NCI-H1417 treated with DMSO at 0.1 percent for 48 hours (cell line): ENCODE data around the gene PPM1F.
"Not testable (repeated sequence)": the region's sequence is repeated elsewhere in the genome, so short reads cannot be mapped to it uniquely, and the experiment has no call there.

ENCODE experiments used
- DNase-seq: peaks from one replicate; lab custom pipeline; 2025; lab: John Stamatoyannopoulos, UW

Gene PPM1F

DNA sequence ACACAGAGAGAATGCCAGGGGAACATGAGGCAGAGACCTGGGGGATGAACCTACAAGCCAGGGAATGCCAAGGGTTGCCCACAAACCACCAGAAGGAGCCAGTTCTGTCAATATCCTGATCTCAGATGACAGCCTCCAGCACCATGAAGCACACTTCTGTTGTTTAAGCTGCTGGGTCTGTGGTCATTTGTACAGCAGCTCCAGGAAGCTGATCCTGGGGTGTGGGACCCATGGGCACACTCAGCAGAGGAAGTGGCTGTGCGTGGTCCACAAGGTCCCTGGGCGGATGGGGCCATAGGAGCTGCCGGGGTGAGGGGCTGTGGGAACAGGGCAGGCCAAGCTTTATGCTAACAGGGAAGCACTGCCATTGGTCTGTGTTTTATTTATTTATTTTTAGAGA is 12.1 kb downstream of the PPM1F start:
- DNase-seq: no peak

DNA sequence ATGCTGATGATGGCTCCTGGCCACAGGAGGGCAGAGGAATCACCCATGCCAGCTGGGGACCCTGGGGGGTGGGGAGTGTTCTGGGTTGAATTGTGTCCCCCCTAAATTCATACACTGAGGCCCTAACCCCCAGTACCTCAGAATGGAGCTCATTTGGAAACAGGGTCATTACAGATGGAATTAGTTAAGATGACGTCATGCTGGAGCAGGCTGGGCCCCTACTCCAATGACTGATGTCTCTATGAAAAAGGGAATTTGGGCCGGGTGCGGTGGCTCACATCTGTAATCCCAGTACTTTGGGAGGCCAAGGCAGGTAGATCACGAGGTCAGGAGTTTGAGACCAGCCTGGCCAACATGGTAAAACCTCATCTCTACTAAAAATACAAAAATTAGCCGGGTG is 12.7 kb downstream of the PPM1F start:
- not testable (repeated sequence) for DNase-seq

DNA sequence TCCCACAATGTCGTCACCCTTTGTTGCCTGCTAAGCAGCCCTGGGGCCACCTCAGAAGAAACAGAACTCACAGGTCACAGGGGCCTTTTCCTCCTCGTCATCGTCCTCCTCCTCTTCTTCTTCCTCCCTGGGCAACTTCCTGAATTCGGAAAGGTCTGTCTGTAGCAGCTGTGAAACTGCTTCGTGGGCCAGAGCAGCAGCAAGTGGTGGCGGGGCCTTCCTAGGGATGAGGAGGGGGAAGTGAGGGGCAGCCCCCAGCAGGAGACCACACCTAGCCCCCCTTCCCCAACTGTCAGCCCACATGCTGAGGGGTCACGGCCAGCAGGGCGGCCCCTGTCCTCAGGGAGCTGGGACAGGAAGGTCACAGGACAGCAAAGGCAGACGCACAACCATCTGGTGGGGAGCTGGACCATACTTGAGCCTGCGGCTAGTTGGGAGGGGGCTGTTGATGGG is 13.2 kb downstream of the PPM1F start:
- DNase-seq: no peak

DNA sequence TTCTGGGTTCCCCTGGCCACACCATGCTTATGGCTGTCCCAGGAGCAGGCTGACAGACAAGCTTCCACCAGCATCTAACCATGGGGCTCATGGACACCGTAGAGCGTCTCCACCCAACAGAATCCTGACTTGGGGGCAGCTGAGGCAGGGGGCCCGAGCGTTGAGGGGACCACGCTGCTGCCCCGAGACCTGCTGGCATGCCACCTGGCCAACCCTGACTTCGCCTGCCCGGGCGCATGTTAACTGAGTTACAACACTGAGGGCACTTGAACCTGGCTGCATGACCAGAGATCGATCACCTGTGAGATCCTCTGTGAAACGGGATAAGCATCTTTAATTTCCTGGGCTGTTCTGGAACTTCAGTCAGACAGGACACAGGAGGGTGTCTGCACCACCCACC is 13.7 kb downstream of the PPM1F start:
- no peak for DNase-seq

DNA sequence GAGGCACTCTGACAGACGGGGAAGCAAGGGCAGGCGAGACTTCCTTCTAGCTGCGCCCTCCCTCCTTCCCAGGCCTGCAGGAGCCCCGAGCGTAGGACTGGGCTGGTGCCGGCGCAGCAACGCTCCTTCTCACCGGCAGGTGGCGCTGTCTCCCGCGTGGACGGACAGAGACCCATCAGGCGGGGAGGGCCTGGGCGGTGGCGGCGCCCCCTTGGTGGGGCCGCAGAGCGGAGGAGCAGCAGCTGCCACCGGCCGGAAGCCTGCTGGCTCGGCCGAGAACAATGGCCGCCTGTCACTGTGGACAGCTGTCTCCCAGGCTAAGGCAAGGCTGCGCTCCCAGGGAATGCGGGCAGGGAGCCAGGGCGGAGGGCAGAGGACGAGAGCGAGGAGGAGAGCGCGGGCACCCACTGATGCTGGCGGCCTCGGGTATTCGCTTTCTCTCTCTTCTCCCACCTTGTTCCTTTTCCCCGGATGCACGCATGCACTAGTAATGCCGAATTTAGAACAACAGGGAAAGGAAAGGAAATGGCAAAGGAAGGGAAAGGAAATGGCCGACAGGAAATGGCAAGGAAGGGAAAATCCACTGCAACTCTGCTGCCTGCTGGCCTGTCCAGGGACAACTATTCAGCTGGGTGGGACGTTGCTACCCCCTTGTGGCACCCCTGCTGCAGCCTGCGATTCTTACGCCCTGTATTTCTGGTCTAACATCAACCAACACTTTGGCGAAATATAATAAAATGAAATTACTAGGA is 14.4 kb downstream of the PPM1F start:
- peak; percentile 44 for DNase-seq

DNA sequence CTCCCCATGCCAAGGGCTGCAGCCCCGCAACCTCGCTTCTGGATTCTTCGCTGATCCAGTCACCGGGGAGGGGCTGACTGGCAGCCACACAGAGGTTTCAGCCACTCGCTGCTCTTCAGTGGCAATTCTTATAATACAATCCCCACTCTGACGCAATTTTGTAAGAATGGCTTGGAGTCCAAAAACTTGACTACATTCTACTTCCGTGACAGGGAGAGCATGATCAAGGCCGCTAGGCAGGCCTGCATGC is 14.9 kb downstream of the PPM1F start:
- DNase-seq: no peak

DNA sequence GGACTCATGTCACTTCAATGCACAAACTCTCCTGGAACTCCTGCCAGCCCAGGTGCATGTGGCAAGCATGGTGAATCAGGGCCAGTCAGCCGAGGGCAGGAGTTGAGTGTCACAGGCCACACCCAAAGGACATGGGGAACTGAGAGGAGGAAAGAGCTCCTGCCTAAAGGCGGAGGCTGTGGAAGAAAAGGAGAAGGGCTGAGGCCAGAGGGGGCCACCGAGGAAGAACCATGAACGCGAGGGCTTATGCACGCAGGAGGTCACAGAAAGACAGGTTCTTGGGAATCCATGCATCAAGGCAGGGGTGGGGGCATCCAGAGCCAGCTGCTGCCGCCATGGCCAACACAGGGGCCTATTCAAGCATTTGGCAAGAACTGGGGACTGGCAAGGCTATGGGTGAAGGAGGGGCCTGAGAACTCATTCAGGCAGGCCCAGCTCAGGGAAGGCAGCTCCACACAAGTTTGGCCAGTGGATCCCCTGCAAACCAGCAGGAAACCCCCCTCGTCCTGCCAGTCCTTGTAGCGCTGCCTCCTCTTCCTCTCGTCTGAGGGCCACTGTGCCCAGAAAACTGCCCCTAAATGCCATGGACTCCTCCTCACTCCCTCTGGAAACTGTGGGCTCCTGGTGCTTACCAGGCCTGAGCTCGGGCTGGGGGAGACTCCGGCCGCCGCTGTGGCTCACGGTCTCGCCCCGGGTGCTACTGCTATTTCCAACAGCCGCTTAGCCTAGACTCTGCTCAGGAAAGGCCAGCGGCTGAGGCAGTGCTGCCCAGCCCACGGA is 15.4 kb downstream of the PPM1F start:
- DNase-seq: no peak

DNA sequence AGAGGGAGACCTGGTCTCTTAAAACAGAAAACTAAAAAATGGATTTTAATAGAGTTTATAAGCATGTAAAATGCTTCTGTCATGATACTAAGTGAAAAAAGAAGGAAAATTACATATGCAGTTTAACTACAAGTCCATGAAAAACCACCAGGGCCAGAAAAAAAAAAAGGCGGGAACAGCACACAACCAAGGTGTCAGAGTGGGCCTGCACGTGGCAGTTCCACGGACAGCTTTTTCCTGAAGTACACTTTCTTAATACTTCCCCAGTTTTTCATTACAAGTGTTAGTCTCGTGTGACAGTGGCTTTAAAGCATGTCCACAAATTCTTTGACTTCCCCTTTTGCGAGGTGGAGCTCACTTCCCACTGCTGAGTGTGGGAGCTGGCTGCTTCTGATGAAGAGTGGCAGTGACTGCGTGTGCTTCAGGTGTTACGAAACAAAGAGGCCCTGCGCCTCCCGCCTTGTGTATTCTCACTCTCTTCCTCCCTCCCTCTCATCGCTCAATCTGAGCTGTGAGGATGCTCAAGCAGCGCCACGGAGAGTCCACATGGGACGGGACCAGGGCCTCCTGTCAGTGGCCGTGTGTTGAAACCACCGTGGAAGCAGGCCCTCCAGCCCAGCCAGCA is 16.4 kb downstream of the PPM1F start:
- no peak for DNase-seq

DNA sequence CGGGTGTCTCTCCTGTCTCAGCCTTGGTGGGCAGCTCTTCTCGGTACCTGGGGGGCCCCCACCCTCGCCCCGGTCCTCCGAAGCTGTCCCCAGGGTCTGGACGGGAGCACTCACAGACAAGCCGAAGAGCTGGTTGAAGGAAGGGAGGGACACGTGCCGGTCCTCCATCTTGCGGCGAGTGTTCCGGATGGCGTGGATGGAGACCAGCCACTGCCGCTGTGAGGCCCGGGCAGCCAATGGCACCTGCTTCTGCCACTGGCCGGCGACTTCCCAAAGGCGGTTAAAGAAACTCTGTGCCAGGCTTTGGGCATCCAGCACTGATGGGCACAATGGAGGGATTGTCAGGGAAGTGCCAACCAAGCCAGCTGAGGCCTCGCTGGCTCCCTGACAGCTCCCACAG is 18.7 kb downstream of the PPM1F start:
- DNase-seq: no peak

DNA sequence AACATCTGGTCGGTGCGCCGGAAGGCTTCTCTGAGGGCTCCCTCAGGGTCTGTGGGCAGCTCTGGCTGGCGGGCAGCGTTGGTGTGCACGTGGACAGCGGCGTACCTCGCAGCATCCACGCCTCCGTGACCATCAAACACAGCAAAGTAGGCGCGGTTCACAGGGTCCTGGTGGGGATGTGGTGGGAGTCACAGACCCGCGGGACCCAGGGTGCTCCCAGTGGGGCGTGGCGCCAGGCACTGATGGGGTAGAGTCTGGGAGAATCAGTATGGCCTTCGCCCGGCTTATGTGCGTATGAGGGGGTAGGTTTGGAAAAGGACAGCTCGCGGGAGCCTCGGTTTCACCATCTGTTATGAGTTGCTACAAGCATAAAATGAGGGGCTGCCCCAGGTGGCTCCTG is 19.2 kb downstream of the PPM1F start:
- no peak for DNase-seq

DNA sequence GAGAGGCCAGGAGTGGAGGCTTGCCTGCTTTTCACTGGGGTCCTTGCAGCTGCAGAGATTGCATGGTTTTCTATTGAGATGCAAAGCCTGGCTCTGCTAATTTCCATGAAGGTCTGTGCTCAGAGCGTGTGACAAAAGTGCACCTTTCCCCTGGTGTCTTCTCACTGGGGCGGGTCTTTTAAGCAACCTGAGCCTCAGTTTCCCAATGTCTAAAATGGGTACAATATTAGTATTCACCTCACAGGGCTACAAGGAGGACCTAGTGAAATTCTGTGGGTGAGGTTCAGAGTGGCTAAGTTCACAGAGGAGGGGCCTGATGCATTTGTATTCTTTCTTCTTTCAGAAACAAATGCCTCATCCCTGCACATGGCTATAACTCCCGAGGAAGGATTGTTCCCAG is 20.3 kb downstream of the PPM1F start:
- no peak for DNase-seq

DNA sequence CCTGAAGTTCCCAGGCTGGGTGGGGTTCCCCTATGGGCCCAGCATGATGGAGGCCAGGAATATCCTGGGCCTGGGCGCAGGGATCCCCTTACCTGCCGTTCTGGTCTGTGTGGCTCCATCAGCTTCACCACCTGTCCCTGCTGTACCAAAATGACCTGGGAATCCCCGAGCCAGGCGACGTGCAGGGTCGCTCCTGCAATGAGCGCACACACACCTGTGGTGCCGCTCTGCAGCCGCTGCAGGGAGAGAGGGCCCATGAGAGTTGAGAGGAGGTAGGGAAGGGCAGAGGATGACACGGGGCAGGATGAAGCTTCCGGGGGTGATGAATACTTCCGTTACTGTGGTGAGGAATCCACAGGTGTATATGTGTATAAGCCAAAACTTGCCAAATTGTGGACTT is 21.6 kb downstream of the PPM1F start:
- no peak for DNase-seq

DNA sequence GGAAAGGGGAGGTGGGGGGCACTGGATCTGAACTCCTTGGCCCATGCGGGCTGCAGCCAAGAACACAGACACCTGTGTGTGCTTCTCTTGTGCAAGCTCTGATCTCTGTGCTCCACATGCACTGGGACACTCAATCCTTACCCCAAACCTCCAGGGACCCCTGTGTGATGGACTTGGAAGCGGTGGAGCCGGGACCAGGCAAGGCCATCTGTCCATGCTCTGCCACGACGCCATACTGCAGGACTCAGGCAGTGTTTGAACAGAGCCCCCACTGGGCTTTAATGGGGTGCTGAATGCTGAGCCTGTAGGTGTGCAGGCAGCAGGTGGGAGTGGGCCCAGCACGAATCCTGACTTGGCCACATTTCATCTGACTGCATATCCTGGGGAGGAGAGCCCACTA is 23.4 kb downstream of the PPM1F start:
- DNase-seq: no peak

DNA sequence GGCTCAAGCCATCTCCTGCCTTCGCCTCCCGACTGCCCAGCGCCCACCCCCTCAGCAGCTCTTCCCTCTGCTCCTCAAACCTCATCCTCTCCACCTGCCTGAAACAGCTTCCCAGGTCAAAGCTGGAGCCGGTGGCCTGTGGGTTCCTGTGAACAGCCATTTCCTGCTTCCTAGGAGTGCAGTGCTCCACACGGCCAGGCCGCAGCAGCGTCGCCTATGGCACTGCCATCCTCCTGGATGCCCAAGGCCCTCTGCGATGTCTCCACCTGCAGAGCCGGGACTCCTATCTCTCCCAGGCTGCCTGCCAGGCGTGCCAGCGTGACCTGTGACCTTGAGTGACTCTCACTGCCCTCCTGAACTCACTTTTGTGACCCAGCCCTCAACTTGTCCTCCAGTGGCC is 24.6 kb downstream of the PPM1F start:
- no peak for DNase-seq

DNA sequence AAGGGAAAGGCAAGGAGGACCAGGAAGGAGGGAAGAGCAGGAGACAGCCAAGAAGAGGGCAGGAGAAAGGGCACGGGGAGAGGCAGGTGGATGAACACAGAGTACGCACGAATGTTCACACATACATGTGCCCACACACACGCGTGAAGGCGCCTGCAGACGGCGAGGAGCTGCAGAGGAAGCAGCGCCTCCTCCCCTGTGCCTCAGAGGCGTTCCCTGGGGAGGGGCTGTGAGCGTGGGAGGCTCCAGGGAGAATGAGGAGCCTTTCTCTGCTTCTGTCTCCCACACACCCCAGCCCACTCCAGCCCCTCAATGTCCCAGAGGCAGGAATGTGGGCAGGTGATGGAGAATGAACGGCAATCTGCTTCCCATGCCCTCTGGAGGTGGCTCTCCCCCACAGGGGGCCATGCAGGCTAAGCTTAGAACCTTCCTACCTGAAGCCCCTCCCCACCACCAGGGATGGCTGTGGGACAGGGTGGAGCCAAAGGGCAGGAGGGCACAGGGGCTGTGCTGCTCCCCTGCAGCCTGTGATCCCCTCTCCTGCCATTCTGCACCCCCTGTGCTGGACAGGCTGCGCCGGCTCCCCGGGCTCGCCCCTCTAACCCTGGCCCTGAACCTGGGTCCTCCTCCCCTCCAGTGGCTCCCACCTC is 25.3 kb downstream of the PPM1F start:
- DNase-seq: no peak

DNA sequence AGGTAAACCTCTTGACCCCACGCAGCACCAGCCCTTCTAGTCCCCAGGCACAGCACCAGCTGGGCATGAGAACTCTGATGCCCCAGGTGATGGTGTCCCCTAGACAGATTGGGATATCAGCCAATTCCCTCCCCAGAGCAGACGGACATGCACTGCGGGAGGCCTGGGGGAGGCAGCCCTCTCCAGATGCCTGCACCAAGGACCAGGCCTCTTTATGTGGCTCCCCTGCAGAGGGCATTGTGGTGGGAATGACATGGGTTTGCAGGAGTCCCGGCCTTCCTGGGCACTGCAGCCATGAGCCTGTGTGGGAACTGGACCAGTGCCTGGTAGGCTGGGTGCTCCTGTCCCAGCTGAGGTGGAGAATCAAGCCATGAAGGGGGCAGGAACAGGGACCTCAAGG is 25.9 kb downstream of the PPM1F start:
- DNase-seq: no peak

DNA sequence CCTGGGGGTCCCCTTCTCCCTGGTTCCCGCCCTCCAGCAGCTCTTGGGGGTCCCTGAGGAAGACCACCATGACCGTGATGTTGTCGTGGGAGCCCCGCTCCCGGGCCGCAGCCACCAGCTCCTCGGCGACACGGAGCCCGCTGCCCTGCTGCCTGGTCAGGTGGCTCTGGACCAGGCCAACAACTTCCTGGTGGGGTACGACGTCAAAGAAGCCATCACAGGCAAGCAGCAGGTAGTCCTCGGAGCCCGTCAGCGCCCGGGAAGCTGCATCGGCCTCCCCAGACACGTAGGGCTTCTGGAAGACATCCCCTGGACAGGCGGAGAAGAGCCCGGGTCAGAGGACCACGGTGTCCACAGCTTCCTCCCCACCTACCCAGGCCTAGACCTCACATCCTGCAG is 29.5 kb downstream of the PPM1F start:
- no peak for DNase-seq

DNA sequence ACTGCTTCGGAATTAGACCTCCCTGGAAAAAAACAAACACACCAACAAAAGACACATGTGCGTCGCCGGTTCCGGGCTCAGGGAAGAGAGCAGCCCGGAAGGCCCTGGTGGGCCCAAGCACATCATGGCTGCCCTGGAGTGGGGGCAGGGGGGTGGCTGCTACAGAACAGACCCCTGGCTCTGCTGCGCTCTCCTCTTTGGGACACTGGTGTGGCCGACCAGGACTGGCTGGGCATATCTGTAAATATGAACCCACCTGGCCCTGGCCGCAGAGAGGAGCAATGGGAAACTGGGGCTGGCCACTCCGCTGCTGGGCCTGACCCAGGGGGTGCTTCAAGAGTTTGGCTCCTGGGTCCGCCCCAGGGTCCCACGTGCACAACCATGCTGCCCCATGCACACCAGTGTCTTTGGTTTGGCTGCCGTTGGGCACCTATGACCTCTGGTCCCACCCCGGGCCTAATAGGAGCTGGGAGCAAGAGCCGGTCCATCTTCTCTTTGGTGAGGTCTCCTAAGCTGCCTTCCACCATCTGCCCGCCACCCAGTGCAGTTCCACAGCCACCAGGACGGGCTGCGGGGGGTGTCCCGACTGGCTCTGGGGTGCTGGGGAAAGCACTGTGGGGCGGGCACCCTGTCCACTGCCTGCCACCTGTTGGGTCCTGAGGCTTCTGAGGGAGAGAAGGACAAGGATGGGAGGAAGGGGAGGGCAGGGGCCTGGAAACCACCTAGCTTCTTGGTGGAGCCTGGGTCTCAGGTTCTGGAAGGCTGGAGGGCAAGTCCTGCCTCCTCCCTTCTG is 30.1 kb downstream of the PPM1F start:
- DNase-seq: no peak

DNA sequence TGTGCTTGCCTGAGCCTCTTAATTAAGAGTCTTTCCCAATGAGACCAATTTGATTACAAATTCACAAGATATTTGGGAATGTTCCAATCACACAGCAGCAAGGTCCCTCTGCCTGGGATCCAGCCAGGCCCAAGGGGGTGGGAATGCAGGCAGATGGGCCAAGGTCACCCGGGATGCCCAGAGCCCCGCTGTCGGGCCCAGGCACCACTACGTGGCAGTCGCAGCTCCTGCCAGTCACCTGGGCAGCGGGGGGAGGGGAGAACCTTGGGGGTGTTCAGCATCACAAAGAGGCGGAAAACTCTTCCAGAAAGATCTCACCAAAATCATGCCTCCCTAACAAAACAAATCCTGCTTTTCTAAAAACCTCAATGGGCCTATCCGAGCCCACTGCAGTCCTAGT is 30.9 kb downstream of the PPM1F start:
- DNase-seq: no peak

DNA sequence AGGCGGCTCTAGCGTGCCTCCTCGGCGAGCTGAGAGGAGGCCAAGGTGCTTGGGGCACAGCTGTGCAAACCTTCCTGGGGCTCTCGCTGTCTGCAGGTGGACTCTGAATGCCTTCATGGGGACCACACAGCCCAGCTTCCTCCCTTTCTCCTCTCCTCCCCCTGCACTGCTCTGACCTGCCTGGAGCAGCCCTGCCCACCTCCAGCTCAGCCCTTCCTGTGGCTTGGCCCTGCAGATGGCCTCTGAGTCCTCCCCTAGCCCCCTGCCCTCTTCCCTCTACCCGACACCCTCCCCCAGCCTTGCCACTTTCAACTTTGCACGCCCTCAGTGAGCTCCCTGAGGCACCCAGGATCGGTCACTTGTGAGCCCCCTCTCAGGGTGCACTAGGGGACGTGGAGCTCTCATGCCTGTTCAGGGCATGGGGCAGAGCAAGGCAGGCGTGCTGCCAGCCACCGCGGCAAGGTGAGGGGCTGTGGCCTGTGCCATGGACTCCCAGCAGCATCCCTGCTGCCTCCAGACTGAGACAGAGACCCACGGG is 31.4 kb downstream of the PPM1F start:
- no peak for DNase-seq

DNA sequence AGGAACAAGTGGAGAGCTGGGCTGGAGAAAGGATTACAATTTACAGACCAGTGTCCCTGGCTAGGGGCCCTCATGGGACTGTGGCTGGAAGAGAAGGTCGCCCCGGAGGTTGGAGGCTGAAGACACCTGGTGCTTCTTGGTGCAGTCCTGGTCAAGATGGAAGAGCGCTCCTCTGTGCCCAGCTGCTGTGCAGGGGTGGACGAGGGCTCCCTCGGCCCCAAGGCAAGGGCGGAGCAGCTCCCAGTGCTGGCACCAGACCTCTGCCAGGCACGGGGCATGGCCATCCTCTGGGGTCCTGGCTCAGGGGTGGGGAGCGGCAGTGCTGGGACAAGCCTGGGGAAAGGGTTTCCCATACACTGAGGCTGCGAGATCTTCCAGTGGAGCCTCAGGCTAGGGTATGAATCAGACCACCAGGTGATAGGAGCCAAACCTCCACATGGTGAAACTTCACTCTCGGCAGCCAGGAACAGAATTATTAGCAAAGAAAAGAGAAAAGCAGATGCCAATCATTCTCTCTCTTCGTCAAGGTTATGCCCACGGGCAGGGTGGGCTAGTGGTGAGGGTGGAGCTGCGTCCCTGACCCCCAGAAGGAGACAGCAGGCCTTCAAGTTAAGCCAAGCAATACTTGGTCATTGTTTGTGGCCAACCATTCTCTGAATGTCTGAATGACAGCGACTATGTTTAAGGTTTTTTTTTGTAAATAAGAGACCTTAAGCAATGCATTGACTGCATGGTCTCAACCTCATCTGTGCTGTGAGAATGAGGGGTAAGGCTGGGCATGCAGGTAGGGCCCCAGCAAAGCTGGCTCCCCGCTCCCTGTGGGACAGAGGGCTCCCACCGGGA is 32.1 kb downstream of the PPM1F start:
- DNase-seq: no peak
